Measurements from ENCODE around the gene ATP8B1. TPM values are rescaled to one million over a fixed set of nuclear protein-coding genes. Genes with fewer than 3 reads are reported as not detected.

ATP8B1 gene
- total RNA-seq, 1 experiment from 2014 or later = 1.1 TPM

DNA sequence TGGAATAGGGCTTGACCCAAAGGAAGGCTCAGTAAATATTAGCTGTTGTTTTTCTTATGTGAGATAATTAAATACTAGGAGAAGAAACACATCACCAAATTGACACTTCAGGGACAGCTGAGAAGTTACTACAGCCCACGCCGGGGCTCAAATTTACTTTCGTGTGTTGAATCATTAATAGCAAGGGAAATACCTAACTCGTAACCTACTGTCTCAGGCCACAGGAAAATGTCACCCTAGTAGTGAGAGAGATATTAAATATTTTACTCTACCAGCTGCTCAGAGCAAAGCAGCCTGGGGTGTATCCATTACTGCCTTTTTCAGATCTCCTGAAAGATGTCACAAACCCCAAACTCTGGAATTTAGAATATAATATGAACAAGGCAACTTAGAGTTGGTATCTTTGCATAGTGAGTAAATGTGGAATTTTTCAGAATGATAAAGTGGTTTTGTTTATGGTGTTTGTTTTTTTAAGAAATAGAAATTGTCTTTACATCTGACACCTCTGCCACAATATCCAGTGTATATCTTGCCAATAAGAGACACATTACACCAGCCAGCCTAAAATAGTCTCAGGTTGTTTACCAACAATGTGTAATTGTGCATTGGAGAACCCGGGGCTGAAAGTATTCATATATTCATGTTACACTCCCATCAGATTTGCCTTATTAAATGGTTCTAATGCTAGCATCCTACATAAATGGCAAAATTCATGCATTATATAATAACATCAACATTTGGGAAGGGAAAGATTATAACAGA is 48.4 kb downstream of the ATP8B1 start:
- no peak overlapping the region for H3K23ac ChIP-seq (ENCODE audit: insufficient read length, low read depth, low read length)
- TF ChIP-seq CTCF (conservative IDR thresholded peaks at IDR 0.05) = no peak
- no peak overlapping the region for H4K91ac ChIP-seq (ENCODE audit: insufficient read length, low read depth, low read length)
- no peak overlapping the region for H2BK5ac ChIP-seq (ENCODE audit: insufficient read length, low read length)
- no peak overlapping the region for H2BK15ac ChIP-seq (ENCODE audit: low read depth, low read length)
- H3K56ac ChIP-seq (ENCODE audit: insufficient read length, low read depth, low read length) = no peak overlapping the region
- H3K23me2 ChIP-seq (ENCODE audit: insufficient read length, low read depth, low read length, poor library complexity, severe bottlenecking) = no peaks in the 10 kb centered on the region
- H3K18ac ChIP-seq (ENCODE audit: insufficient read length, low read depth, low read length) = no peak overlapping the region
- H4K8ac ChIP-seq (replicated peaks; ENCODE audit: insufficient read length, low read depth, low read length) = no peak overlapping the region
- H2BK20ac ChIP-seq (ENCODE audit: low read depth, low read length, poor library complexity, severe bottlenecking) = no peak overlapping the region
- no peaks in the 10 kb centered on the region for H3K79me2 ChIP-seq (ENCODE audit: insufficient read depth, low read length)
- DNase-seq = no peak
- H2BK12ac ChIP-seq (ENCODE audit: insufficient read length, low read depth, low read length) = no peak overlapping the region
- H3K27ac ChIP-seq (ENCODE audit: insufficient read length, low read depth, low read length) = no peak overlapping the region
- H3K9me3 ChIP-seq (ENCODE audit: control insufficient read depth, low read depth, low read length) = no peaks in the 10 kb centered on the region
- Mint-ChIP-seq H3K36me3 (ENCODE audit: insufficient read depth in 1 of 3, low read depth in 3 of 3) (peaks cover 0 to 2% (median 0%) of the 10 kb centered on the region in 3 experiments; a peak in 2 of 7 replicates), H3K4me3 (no peak overlapping the region), H3K4me1 (no peaks in the 10 kb centered on the region; a peak in 2 of 4 replicates), H3K27ac (no peak overlapping the region), H3K27me3 (ENCODE audit: low read depth) (no peaks in the 10 kb centered on the region; the same call in 1 of the 2 replicates), H3K9me3 (peaks cover 0 to 6% of the 10 kb centered on the region in 2 experiments; a peak in 2 of 5 replicates)
- H3K14ac ChIP-seq (ENCODE audit: insufficient read depth, low read length) = no peak overlapping the region
- no peaks in the 10 kb centered on the region for H3K27me3 ChIP-seq (ENCODE audit: insufficient read depth, low read length)
- H3K4ac ChIP-seq (ENCODE audit: low read depth, low read length) = no peak overlapping the region
- H2BK120ac ChIP-seq (ENCODE audit: low read depth, low read length, poor library complexity, severe bottlenecking) = no peak overlapping the region
- no peaks in the 10 kb centered on the region for H3K4me1 ChIP-seq (ENCODE audit: insufficient read depth, low read length)
- H3K4me2 ChIP-seq (ENCODE audit: insufficient read depth, insufficient read length, low read length) = no peak overlapping the region
- H3T11ph ChIP-seq (ENCODE audit: low read length) = no peak overlapping the region
- H2AFZ ChIP-seq (ENCODE audit: low read length) = no peak overlapping the region
- no peak overlapping the region for H4K5ac ChIP-seq (ENCODE audit: insufficient read length, low read depth, low read length)
- no peak overlapping the region for H2AK5ac ChIP-seq (ENCODE audit: insufficient read length, low read length)
- WGBS (ENCODE audit: extremely low coverage, insufficient read length, low lambda C conversion rate) = no CpG with 5 or more reads among the region's 5 CpGs
- H4K20me1 ChIP-seq (ENCODE audit: control insufficient read depth, insufficient read depth, insufficient read length) = no peaks in the 10 kb centered on the region
- H3K79me1 ChIP-seq (ENCODE audit: insufficient read depth, low read depth, low read length, poor library complexity, severe bottlenecking) = no peaks in the 10 kb centered on the region
- H3K9ac ChIP-seq (ENCODE audit: extremely low read depth, insufficient read length, low read length) = no peak overlapping the region

Measured in H9 (cell line).